H7 (cell line): ENCODE results near the gene TSPYL2. TPM values are rescaled to one million over a fixed set of nuclear protein-coding genes. Genes with fewer than 3 reads are reported as not detected.

ENCODE experiments used
- DNase-seq: peaks from one replicate; pipeline ENCODE4 v3.0.0; 2012
- H3K27me3 ChIP-seq: 2 replicates; pipeline ENCODE4 v1.6.0; 2011; ENCODE audit warnings: mild to moderate bottlenecking, low read length; ENCODE audit not compliant: control insufficient read depth, insufficient read depth
- H3K36me3 ChIP-seq: replicated peaks from 2 replicates; pipeline ENCODE4 v1.5.1; 2011; ENCODE audit warnings: low read length; ENCODE audit not compliant: control insufficient read depth, insufficient read depth
- H3K4me3 ChIP-seq: 2 replicates; pipeline ENCODE4 v1.5.1; 2011; ENCODE audit warnings: low read depth, mild to moderate bottlenecking, control low read depth, low read length, moderate library complexity; ENCODE audit not compliant: insufficient read depth
- total RNA-seq: library from RNA; depleted of rRNA; stranded (reverse); fragments of >200 nt; shearing (Covaris generic); gene quantifications from 2 replicates; pipeline ENCODE4 v1.2.3, GENCODE V29; 2014; rRNA removed

Gene TSPYL2
- total RNA-seq, 1 experiment from 2014 or later = 7.6 TPM

DNA sequence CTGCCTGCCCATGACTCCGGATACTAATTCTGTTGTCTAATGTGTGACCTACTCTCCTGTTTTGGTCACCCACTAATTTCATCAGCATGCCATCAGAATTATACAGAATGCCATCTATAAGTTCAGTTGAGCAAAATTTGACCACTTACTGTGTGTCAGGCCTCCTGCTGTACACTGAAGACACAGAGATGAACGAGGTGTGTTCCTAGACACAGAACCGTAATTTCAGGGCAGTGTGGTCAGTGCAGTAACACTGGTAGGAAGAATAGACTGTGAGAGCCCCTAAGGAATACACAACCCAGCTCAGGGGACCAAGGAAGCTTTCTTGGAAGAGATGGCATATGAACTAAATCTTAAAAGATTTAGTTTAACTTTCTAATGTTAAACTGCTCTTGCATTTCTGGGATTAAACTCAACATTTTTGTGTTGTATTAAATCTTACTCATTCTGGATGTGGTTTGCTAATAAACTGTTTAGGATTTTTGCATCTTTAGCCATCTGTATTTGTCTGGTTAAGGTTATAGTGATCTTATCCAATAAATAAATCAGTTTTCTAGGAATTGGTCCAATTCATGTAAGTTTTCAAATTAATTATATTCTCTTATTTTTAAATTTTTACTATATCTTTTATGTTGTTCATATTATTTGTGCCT, 46.1 kb downstream of the TSPYL2 start:
- H3K27me3 ChIP-seq = no peaks in the 10 kb centered on the region
- H3K36me3 ChIP-seq = no peaks in the 10 kb centered on the region
- no peak for DNase-seq
- H3K4me3 ChIP-seq = no peak overlapping the region

DNA sequence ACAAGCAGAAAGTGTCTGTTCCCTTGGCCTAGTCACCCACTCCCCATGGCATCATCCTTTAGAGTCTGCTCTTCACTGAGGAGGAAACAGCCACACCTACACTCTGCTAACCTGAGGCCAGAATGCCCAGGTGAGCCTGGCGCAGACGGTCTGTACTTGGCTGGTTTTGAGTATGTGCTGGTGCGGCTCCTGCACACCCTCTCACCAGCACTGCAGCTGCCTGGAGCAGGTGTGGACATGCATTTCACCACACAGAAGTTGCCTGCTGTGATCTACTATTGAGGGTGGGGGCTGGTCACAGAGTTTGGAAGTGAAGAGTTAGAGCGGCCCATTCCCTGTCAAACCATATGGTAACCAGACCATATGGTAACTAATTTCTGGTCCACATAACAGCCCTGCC, 51.2 kb downstream of the TSPYL2 start:
- no peak overlapping the region for H3K4me3 ChIP-seq
- no peaks in the 10 kb centered on the region for H3K27me3 ChIP-seq
- H3K36me3 ChIP-seq = no peaks in the 10 kb centered on the region
- DNase-seq = no peak

DNA sequence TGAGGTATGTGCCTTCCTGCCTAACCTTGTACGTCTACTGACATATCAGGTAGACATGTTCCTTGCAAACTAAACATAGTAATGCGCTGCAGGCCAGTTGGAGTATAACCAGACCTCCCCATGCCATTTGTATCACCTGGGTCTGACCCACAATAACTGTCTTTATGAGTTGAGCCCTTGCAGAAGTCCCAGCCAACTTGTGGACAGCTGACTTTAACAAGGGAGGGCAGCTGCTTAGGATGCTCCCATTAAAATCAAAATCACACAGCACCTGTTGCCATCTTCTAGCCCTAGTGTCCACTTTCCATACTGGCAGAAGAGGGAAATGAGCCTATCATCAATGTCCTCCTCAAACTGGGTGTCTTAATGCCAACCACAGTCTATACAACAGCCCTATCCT, 53.4 kb downstream of the TSPYL2 start:
- Histone ChIP-seq H3K4me3 (no peak overlapping the region), H3K27me3 (no peaks in the 10 kb centered on the region), H3K36me3 (no peaks in the 10 kb centered on the region)
- no peak for DNase-seq

Other genes with a start within 250 kb of the TSPYL2 start
- not detected in 2 replicates for gene XAGE3, start 214.3 kb upstream of the TSPYL2 start, total RNA-seq
- 21.5 and 24.3 TPM in 2 replicates for gene FAM156B, start 185.0 kb upstream of the TSPYL2 start, total RNA-seq
- 7.2 and 8.8 TPM in 2 replicates for gene FAM156A, start 123.8 kb upstream of the TSPYL2 start, total RNA-seq
- gene GPR173, start 33.6 kb upstream of the TSPYL2 start, total RNA-seq = 3.4 and 3.6 TPM in 2 replicates
- gene KANTR, start 11.8 kb downstream of the TSPYL2 start, total RNA-seq = 4.1 and 7.3 TPM in 2 replicates
- gene KDM5C, start 142.8 kb downstream of the TSPYL2 start, total RNA-seq = 68.1 and 69.3 TPM in 2 replicates
- gene IQSEC2, start 199.2 kb downstream of the TSPYL2 start, total RNA-seq = 13.4 and 16.9 TPM in 2 replicates